HepG2 (cell line): Measurements from ENCODE around the gene IRX3. TPM values are rescaled to one million over a fixed set of nuclear protein-coding genes. Genes with fewer than 3 reads are reported as not detected.

ENCODE experiments used
- BCL6 ChIP-seq: IDR thresholded peaks from 2 replicates; pipeline ENCODE4 v1.6.1; 2016; ENCODE audit warnings: missing genetic modification reagents, missing compliant biosample characterization
- BHLHE40 ChIP-seq: IDR thresholded peaks from 2 replicates; pipeline ENCODE4 v1.6.1; 2011; ENCODE audit warnings: low read length, improper control_type of control experiment
- KDM2A ChIP-seq: sonication (generic); formaldehyde crosslinking; IDR thresholded peaks from 2 replicates; pipeline ENCODE4 v1.4.0; 2020; ENCODE audit warnings: low read depth, missing genetic modification reagents, borderline replicate concordance
- MED1 ChIP-seq: sonication (generic); formaldehyde crosslinking; IDR thresholded peaks from 2 replicates; pipeline ENCODE4 v1.4.0; 2020; ENCODE audit warnings: missing genetic modification reagents
- MTA3 ChIP-seq: sonication (generic); formaldehyde crosslinking; IDR thresholded peaks from 2 replicates; pipeline ENCODE4 v1.4.0; 2020; ENCODE audit warnings: missing genetic modification reagents
- NR2C2 ChIP-seq: sonication (generic); formaldehyde crosslinking; IDR thresholded peaks from 2 replicates; pipeline ENCODE4 v1.4.0; 2020; ENCODE audit warnings: missing genetic modification reagents, mild to moderate bottlenecking, moderate library complexity, borderline replicate concordance
- RAD21 ChIP-seq: fragments of 450-650 bp; formaldehyde crosslinking; IDR thresholded peaks from 2 replicates; pipeline ENCODE4 v1.5.0; 2020; ENCODE audit warnings: mild to moderate bottlenecking
- SNAPC2 ChIP-seq: sonication (generic); formaldehyde crosslinking; IDR thresholded peaks from 2 replicates; pipeline ENCODE4 v1.8.1; 2022; ENCODE audit warnings: mild to moderate bottlenecking, missing genetic modification reagents
- SOX5 ChIP-seq: IDR thresholded peaks from 2 replicates; pipeline ENCODE4 v1.6.1; 2016; ENCODE audit warnings: borderline replicate concordance
- SOX6 ChIP-seq, 2 experiments: fragments of 450-650 bp in 1 of 2; sonication (generic) in 1 of 2; formaldehyde crosslinking in 1 of 2; IDR thresholded peaks; 2 replicates each; pipeline versions ENCODE4 v1.4.0 to v1.6.1; 2017 to 2020; ENCODE audit warnings: antibody characterized with exemption in 1 of 2, mild to moderate bottlenecking in 1 of 2, missing genetic modification reagents in 1 of 2
- SYNCRIP ChIP-seq: fragments of 200-400 bp; formaldehyde crosslinking; IDR thresholded peaks from 2 replicates; pipeline ENCODE4 v1.6.1; 2018; ENCODE audit warnings: mild to moderate bottlenecking, low read depth, low read length; ENCODE audit not compliant: insufficient read depth
- UBTF ChIP-seq: sonication (generic); formaldehyde crosslinking; IDR thresholded peaks from 2 replicates; pipeline ENCODE4 v1.4.0; 2020; ENCODE audit warnings: mild to moderate bottlenecking, missing genetic modification reagents
- ZBTB46 ChIP-seq: sonication (generic); formaldehyde crosslinking; IDR thresholded peaks from 2 replicates; pipeline ENCODE4 v1.4.0; 2020; ENCODE audit warnings: mild to moderate bottlenecking, missing genetic modification reagents, borderline replicate concordance
- ZFP1 ChIP-seq: IDR thresholded peaks from 2 replicates; pipeline ENCODE4 v1.6.1; 2016
- ZFP62 ChIP-seq: sonication (generic); formaldehyde crosslinking; IDR thresholded peaks from 2 replicates; pipeline ENCODE4 v1.4.0; 2020; ENCODE audit warnings: missing genetic modification reagents
- ZFX ChIP-seq: sonication (generic); formaldehyde crosslinking; IDR thresholded peaks from 2 replicates; pipeline ENCODE4 v1.4.0; 2020; ENCODE audit warnings: mild to moderate bottlenecking, low read depth, missing genetic modification reagents, moderate library complexity
- ZNF235 ChIP-seq: sonication (generic); formaldehyde crosslinking; IDR thresholded peaks from 2 replicates; pipeline ENCODE4 v1.8.1; 2023; ENCODE audit warnings: mild to moderate bottlenecking, missing genetic modification reagents, borderline replicate concordance
- ZNF414 ChIP-seq: sonication (generic); formaldehyde crosslinking; IDR thresholded peaks from 2 replicates; pipeline ENCODE4 v1.5.0; 2020; ENCODE audit warnings: missing genetic modification reagents
- ZNF431 ChIP-seq: sonication (generic); formaldehyde crosslinking; IDR thresholded peaks from 2 replicates; pipeline ENCODE4 v1.9.0; 2022; ENCODE audit warnings: missing genetic modification reagents, low read depth, mild to moderate bottlenecking, borderline replicate concordance
- ZNF460 ChIP-seq: sonication (generic); formaldehyde crosslinking; IDR thresholded peaks from 2 replicates; pipeline ENCODE4 v1.5.1; 2020; ENCODE audit warnings: missing genetic modification reagents, mild to moderate bottlenecking, borderline replicate concordance
- ZNF510 ChIP-seq: sonication (generic); formaldehyde crosslinking; IDR thresholded peaks from 2 replicates; pipeline ENCODE4 v1.4.0; 2020; ENCODE audit warnings: low read depth, mild to moderate bottlenecking, missing genetic modification reagents
- ZNF564 ChIP-seq: sonication (generic); formaldehyde crosslinking; IDR thresholded peaks from 2 replicates; pipeline ENCODE4 v1.8.1; 2023; ENCODE audit warnings: mild to moderate bottlenecking, missing genetic modification reagents
- ZNF598 ChIP-seq: sonication (generic); formaldehyde crosslinking; IDR thresholded peaks from 2 replicates; pipeline ENCODE4 v1.5.1; 2020; ENCODE audit warnings: mild to moderate bottlenecking, missing genetic modification reagents, borderline replicate concordance
- ZNF674 ChIP-seq: sonication (generic); formaldehyde crosslinking; IDR thresholded peaks from 2 replicates; pipeline ENCODE4 v1.5.0; 2020; ENCODE audit warnings: low read depth, mild to moderate bottlenecking, missing genetic modification reagents
- ZNF7 ChIP-seq: IDR thresholded peaks from 2 replicates; pipeline ENCODE4 v1.6.1; 2016; ENCODE audit warnings: missing biosample characterization, missing genetic modification reagents
- ZNF75D ChIP-seq: sonication (generic); formaldehyde crosslinking; IDR thresholded peaks from 2 replicates; pipeline ENCODE4 v1.8.1; 2023; ENCODE audit warnings: missing genetic modification reagents, mild to moderate bottlenecking, borderline replicate concordance
- polyA plus RNA-seq, 8 experiments: library from polyadenylated mRNA; depleted of rRNA in 3 of 8; stranded (reverse) in 7 of 8; unstranded in 1 of 8; fragments of >200 nt; fragmentation: Illumina TruSeq in 4 of 8; extraction: Trizol in 4 of 8; gene quantifications; 2 replicates each; pipeline versions ENCODE4 v1.2.1 to v1.2.3, GENCODE V29; 2011 to 2016; ENCODE audit warnings: low read depth in 4 of 8, missing spikeins in 1 of 8, mixed read lengths in 1 of 8; ENCODE audit not compliant: insufficient read depth in 1 of 8
- total RNA-seq, 5 experiments: library from RNA; depleted of rRNA; stranded (reverse); fragments of >200 nt; fragmentation: Illumina TruSeq; extraction: Trizol; gene quantifications; 2 replicates each; pipeline ENCODE4 v1.2.3, GENCODE V29; 2016; ENCODE audit warnings: low read depth in 1 of 5

The IRX3 gene
- total and polyA plus RNA-seq, 2 of the 13 experiments (the other 11 are each of a cell fraction or from before 2014, with no cell fraction given) = 9.2 to 16.4 TPM

- no peak for TF ChIP-seq ZNF431 (CRISPR knock-in tag)
- no peak for TF ChIP-seq ZNF75D
- TF ChIP-seq ZNF598 (CRISPR knock-in tag) = no peak
- TF ChIP-seq SOX5 (CRISPR knock-in tag) = no peak
- TF ChIP-seq KDM2A (CRISPR knock-in tag) = peak; percentile 71; the same call in 1 of the 2 replicates
- peak; percentile 35 for TF ChIP-seq RAD21 (CRISPR knock-in tag)
- TF ChIP-seq ZFP1 (CRISPR knock-in tag) = no peak
- no peak for TF ChIP-seq MED1 (CRISPR knock-in tag)
- peak; percentile 86; the same call in 1 of the 2 replicates for TF ChIP-seq ZBTB46
- no peak for TF ChIP-seq ZNF460 (CRISPR knock-in tag)
- no peak for TF ChIP-seq MTA3 (CRISPR knock-in tag)
- no peak for TF ChIP-seq SYNCRIP
- TF ChIP-seq NR2C2 = peak; percentile 42; the same call in 1 of the 2 replicates
- TF ChIP-seq ZNF7 = no peak
- peak; percentile 67; the same call in 1 of the 2 replicates for TF ChIP-seq ZNF564
- peak; percentile 77 for TF ChIP-seq ZFX (CRISPR knock-in tag)
- TF ChIP-seq BCL6 (CRISPR knock-in tag) = no peak
- peak; percentile 80 for TF ChIP-seq UBTF (CRISPR knock-in tag)
- no peak for TF ChIP-seq ZFP62 (CRISPR knock-in tag)
- TF ChIP-seq SOX6 (IDR thresholded peaks at IDR 0.05) = no peak
- TF ChIP-seq SOX6 (CRISPR knock-in tag; IDR thresholded peaks at IDR 0.05) = no peak
- no peak for TF ChIP-seq BHLHE40
- peak; percentile 63; the same call in 1 of the 2 replicates for TF ChIP-seq ZNF510
- no peak for TF ChIP-seq ZNF235 (CRISPR knock-in tag)
- TF ChIP-seq ZNF674 (CRISPR knock-in tag) = no peak
- TF ChIP-seq SNAPC2 (CRISPR knock-in tag) = no peak
- no peak for TF ChIP-seq ZNF414 (CRISPR knock-in tag)
Observed at GRCh38 chr16:54285414-54286089, 1.0 kb downstream of the IRX3 start (continued).
